ENCODE data around the gene SLCO2A1. TPM values are rescaled to one million over a fixed set of nuclear protein-coding genes. Genes with fewer than 3 reads are reported as not detected.

SLCO2A1 gene
- total RNA-seq, 1 donor from 2014 or later: 0.07 TPM

DNA sequence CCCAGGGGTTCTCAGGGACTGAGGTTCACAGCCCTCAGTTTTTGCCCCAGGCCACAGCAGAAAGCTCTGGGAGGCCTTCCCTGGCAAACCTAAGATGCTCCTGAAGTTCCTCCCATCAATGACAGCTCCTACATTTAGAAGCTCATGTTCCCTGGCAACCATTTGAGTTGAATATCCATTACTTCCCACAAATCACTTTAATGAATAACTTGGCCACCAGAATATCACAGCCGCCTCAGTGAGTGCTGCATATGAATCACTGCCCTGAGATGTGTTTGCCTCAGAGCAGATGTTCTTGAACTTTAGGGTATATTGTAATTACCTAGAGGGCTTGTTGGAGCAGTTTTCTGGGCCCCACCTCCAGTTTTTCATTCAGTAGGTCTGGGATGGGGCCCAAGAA lies 27.4 kb downstream of the SLCO2A1 start:
- Histone ChIP-seq H3K27ac (no peak overlapping the region), H3K4me2 (no peak overlapping the region)

DNA sequence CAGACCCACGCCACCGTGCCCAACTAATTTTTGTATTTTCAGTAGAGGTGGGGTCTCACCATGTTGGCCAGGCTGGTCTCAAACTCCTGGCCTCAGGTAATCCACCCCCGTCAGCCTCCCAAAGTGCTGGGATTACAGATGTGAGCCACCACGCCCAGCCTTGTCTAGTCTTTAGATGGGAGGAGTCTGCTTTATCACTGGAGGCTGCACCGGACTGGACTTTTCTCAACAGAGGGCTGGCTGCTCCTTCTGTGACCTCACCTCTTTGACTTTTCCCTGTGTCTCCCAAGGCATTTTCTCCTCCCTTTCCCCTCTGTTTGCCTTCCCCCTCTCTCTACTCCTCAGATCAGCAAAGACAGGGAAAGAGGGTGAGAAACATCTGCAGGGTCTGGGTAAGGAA lies 28.5 kb downstream of the SLCO2A1 start:
- no peak for DNase-seq (ENCODE audit: low spot score)
- Histone ChIP-seq H3K4me3 (no peak overlapping the region), H3F3A (ENCODE audit: low read depth) (no peaks in the 10 kb centered on the region), H3K4me2 (no peak overlapping the region), H3K36me3 (no peaks in the 10 kb centered on the region), H2AFZ (replicated peaks) (no peak overlapping the region), H3K27ac (no peak overlapping the region), H4K20me1 (ENCODE audit: low read depth) (no peaks in the 10 kb centered on the region), H3K27me3 (peaks cover 17% of the 10 kb centered on the region), H3K9me3 (ENCODE audit: low read depth) (no peaks in the 10 kb centered on the region), H3K4me1 (peaks cover 3% of the 10 kb centered on the region), H3K9ac (no peak overlapping the region), H3K79me2 (ENCODE audit: low read depth) (no peaks in the 10 kb centered on the region)
- Mint-ChIP-seq H3K27ac (no peak overlapping the region), H3K4me3 (no peak overlapping the region), H3K27me3 (ENCODE audit: insufficient read depth, low read depth) (peaks cover 12% of the 10 kb centered on the region), H3K4me1 (no peaks in the 10 kb centered on the region), H3K9me3 (peaks cover 12% of the 10 kb centered on the region), H3K36me3 (no peaks in the 10 kb centered on the region)
- TF ChIP-seq EZH2 (IDR thresholded peaks at IDR 0.05): no peak
- TF ChIP-seq, protein P1, sequence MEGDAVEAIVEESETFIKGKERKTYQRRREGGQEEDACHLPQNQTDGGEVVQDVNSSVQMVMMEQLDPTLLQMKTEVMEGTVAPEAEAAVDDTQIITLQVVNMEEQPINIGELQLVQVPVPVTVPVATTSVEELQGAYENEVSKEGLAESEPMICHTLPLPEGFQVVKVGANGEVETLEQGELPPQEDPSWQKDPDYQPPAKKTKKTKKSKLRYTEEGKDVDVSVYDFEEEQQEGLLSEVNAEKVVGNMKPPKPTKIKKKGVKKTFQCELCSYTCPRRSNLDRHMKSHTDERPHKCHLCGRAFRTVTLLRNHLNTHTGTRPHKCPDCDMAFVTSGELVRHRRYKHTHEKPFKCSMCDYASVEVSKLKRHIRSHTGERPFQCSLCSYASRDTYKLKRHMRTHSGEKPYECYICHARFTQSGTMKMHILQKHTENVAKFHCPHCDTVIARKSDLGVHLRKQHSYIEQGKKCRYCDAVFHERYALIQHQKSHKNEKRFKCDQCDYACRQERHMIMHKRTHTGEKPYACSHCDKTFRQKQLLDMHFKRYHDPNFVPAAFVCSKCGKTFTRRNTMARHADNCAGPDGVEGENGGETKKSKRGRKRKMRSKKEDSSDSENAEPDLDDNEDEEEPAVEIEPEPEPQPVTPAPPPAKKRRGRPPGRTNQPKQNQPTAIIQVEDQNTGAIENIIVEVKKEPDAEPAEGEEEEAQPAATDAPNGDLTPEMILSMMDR (IDR thresholded peaks at IDR 0.05): no peak
- no peak for TF ChIP-seq EZH2phosphoT487 (IDR thresholded peaks at IDR 0.05)

More for the DNA sequence above, 27.4 kb downstream of the SLCO2A1 start:
- Histone ChIP-seq H3F3A (ENCODE audit: low read depth) (no peaks in the 10 kb centered on the region), H3K4me1 (no peaks in the 10 kb centered on the region), H3K27me3 (peaks cover 7% of the 10 kb centered on the region), H3K4me3 (no peak overlapping the region), H4K20me1 (ENCODE audit: low read depth) (no peaks in the 10 kb centered on the region), H3K36me3 (no peaks in the 10 kb centered on the region), H3K9me3 (ENCODE audit: low read depth) (no peaks in the 10 kb centered on the region), H3K9ac (no peak overlapping the region), H2AFZ (replicated peaks) (no peak overlapping the region), H3K79me2 (ENCODE audit: low read depth) (no peaks in the 10 kb centered on the region)
- Mint-ChIP-seq H3K27me3 (ENCODE audit: insufficient read depth, low read depth) (peaks cover 9% of the 10 kb centered on the region), H3K36me3 (no peaks in the 10 kb centered on the region), H3K27ac (no peak overlapping the region), H3K9me3 (peaks cover 12% of the 10 kb centered on the region), H3K4me1 (no peaks in the 10 kb centered on the region), H3K4me3 (no peak overlapping the region)
- DNase-seq (ENCODE audit: low spot score): no peak
- TF ChIP-seq, protein P1 (IDR thresholded peaks at IDR 0.05): no peak
- no peak for TF ChIP-seq EZH2 (IDR thresholded peaks at IDR 0.05)
- no peak for TF ChIP-seq EZH2phosphoT487 (IDR thresholded peaks at IDR 0.05)

DNA sequence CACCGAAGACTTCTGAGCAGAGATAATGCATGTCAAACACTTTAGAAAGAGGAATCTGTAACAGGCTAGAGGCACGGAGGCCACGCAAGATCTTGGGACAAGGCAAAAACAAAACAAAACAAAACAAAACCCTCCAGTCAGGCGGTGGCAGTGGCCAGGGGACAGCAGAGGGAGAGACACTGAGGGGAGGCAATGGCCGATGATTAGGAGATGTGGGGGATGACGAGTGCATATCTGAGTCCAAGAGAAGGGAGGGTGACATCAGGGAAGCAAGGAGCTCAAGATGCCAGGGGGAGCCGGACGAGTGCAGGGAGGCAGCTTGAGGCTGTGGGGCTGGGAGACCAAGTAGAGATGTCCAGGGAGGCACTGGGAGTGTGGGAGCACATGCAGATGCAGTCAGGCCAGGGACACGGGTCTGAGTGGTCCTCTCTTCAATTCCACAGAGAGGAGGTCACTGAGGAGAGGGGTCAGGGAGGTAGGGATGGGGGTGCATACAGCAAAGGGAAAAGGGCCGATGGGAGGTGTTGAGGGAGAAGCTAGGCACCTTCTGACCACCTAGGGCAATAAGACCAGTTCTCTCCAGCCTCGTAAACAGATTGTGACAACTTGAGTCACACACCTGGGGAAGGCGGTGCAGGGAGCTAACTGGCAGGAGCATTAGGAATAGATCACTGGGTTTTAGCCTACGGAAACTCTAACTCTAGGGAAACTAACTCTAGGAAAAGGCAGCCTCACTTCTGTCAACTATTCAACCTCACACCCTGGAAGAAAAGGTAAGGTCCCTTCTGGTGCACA lies 29.6 kb downstream of the SLCO2A1 start:
- no peaks in the 10 kb centered on the region for H4K20me1 ChIP-seq (ENCODE audit: low read depth)
- no peak overlapping the region for H3K9ac ChIP-seq
- no peaks in the 10 kb centered on the region for H3F3A ChIP-seq (ENCODE audit: low read depth)
- TF ChIP-seq, protein P1 (IDR thresholded peaks at IDR 0.05): no peak
- TF ChIP-seq EZH2phosphoT487 (IDR thresholded peaks at IDR 0.05) (no peak), EZH2 (IDR thresholded peaks at IDR 0.05) (no peak)
- no peak for DNase-seq (ENCODE audit: low spot score)
- Mint-ChIP-seq H3K9me3 (peaks cover 11% of the 10 kb centered on the region), H3K27ac (no peak overlapping the region), H3K36me3 (no peaks in the 10 kb centered on the region), H3K27me3 (ENCODE audit: insufficient read depth, low read depth) (peaks cover 12% of the 10 kb centered on the region), H3K4me1 (peaks cover 2% of the 10 kb centered on the region), H3K4me3 (no peak overlapping the region)
- no peaks in the 10 kb centered on the region for H3K9me3 ChIP-seq (ENCODE audit: low read depth)
- H2AFZ ChIP-seq (replicated peaks): no peak overlapping the region
- H3K4me3 ChIP-seq: no peak overlapping the region
- H3K4me1 ChIP-seq: peaks cover 12% of the 10 kb centered on the region
- H3K27ac ChIP-seq: no peak overlapping the region
- H3K27me3 ChIP-seq: peaks cover 17% of the 10 kb centered on the region
- no peaks in the 10 kb centered on the region for H3K79me2 ChIP-seq (ENCODE audit: low read depth)
- no peak overlapping the region for H3K4me2 ChIP-seq
- H3K36me3 ChIP-seq: no peaks in the 10 kb centered on the region

All from neural progenitor cell (in vitro differentiated cells).